ENCODE data around the gene MED17. TPM values are rescaled to one million over a fixed set of nuclear protein-coding genes. Genes with fewer than 3 reads are reported as not detected.
"Not testable (repeated sequence)": the region's sequence is repeated elsewhere in the genome, so short reads cannot be mapped to it uniquely, and the experiment has no call there.

The MED17 gene
- total RNA-seq, 6 experiments from 2014 or later = 21.6 to 28.1 (median 25.5) TPM

GRCh38 chr11:93743291-93743690 lies 40.8 kb upstream of the MED17 start:
- no peak for TF ChIP-seq CTCF (IDR thresholded peaks at IDR 0.05)
- no peak for DNase-seq
- H3K27me3 Mint-ChIP-seq (ENCODE audit: insufficient read depth) = peaks cover 13% of the 10 kb centered on the region
- H3K4me1 Mint-ChIP-seq (ENCODE audit: low read depth) = peaks cover 33% of the 10 kb centered on the region
- H3K9me3 Mint-ChIP-seq = peaks cover 9% of the 10 kb centered on the region; the same call in 1 of the 2 replicates
- H3K36me3 Mint-ChIP-seq (ENCODE audit: low read depth) = peaks cover 31% of the 10 kb centered on the region
- peak overlapping the region; percentile 54 for H3K4me3 Mint-ChIP-seq
- no peak overlapping the region for H3K27ac Mint-ChIP-seq

- H3K4me3 Mint-ChIP-seq = peak overlapping the region; percentile 66
These were observed 39.4 kb upstream of the MED17 start for GRCh38 chr11:93744669-93745004.

GRCh38 chr11:93745005-93745755 lies 38.9 kb upstream of the MED17 start:
- H3K4me3 Mint-ChIP-seq = peak overlapping the region; percentile 66
- H3K9me3 Mint-ChIP-seq = not testable (repeated sequence)
- peaks cover 12% of the 10 kb centered on the region for H3K36me3 Mint-ChIP-seq (ENCODE audit: low read depth)
- peaks cover 13% of the 10 kb centered on the region for H3K27me3 Mint-ChIP-seq (ENCODE audit: insufficient read depth)
- peak overlapping the region; percentile 66 for H3K27ac Mint-ChIP-seq
- peaks cover 16% of the 10 kb centered on the region for H3K4me1 Mint-ChIP-seq (ENCODE audit: low read depth)
- peak; percentile 20 for DNase-seq

More at GRCh38 chr11:93744669-93745004, 39.4 kb upstream of the MED17 start:
- Mint-ChIP-seq H3K36me3 (ENCODE audit: low read depth) (peaks cover 18% of the 10 kb centered on the region), H3K27ac (peak overlapping the region; percentile 66), H3K9me3 (peaks cover 9% of the 10 kb centered on the region; the same call in 1 of the 2 replicates), H3K4me1 (ENCODE audit: low read depth) (peaks cover 19% of the 10 kb centered on the region), H3K27me3 (ENCODE audit: insufficient read depth) (peaks cover 13% of the 10 kb centered on the region)
- TF ChIP-seq CTCF (IDR thresholded peaks at IDR 0.05) = no peak
- no peak for DNase-seq

- no peak for DNase-seq
- H3K27me3 Mint-ChIP-seq (ENCODE audit: insufficient read depth) = peaks cover 5% of the 10 kb centered on the region
- H3K4me1 Mint-ChIP-seq (ENCODE audit: low read depth) = peaks cover 16% of the 10 kb centered on the region
- peaks cover 3% of the 10 kb centered on the region; the same call in 1 of the 2 replicates for H3K9me3 Mint-ChIP-seq
- H3K27ac Mint-ChIP-seq = no peak overlapping the region
- no peak overlapping the region for H3K4me3 Mint-ChIP-seq
- peaks cover 3% of the 10 kb centered on the region for H3K36me3 Mint-ChIP-seq (ENCODE audit: low read depth)
- TF ChIP-seq CTCF (IDR thresholded peaks at IDR 0.05) = no peak
These were observed 38.0 kb upstream of the MED17 start for GRCh38 chr11:93746101-93746500.

GRCh38 chr11:93747122-93747521 lies 37.0 kb upstream of the MED17 start:
- no peak for DNase-seq
- Mint-ChIP-seq H3K27ac (no peak overlapping the region), H3K36me3 (ENCODE audit: low read depth) (no peaks in the 10 kb centered on the region; the same call in 1 of the 2 replicates), H3K4me1 (ENCODE audit: low read depth) (peaks cover 16% of the 10 kb centered on the region), H3K27me3 (ENCODE audit: insufficient read depth) (no peaks in the 10 kb centered on the region), H3K9me3 (no peaks in the 10 kb centered on the region), H3K4me3 (no peak overlapping the region)
- no peak for TF ChIP-seq CTCF (IDR thresholded peaks at IDR 0.05)

- no peaks in the 10 kb centered on the region for H3K4me1 Mint-ChIP-seq (ENCODE audit: low read depth)
- TF ChIP-seq CTCF (IDR thresholded peaks at IDR 0.05) = no peak
These were observed 33.1 kb upstream of the MED17 start for GRCh38 chr11:93751001-93751400.

More at GRCh38 chr11:93751001-93751400, 33.1 kb upstream of the MED17 start:
- H3K9me3 Mint-ChIP-seq = no peaks in the 10 kb centered on the region
- no peak overlapping the region for H3K27ac Mint-ChIP-seq
- H3K4me3 Mint-ChIP-seq = no peak overlapping the region
- no peak for DNase-seq
- no peaks in the 10 kb centered on the region for H3K36me3 Mint-ChIP-seq (ENCODE audit: low read depth)
- no peaks in the 10 kb centered on the region for H3K27me3 Mint-ChIP-seq (ENCODE audit: insufficient read depth)
